22Rv1 (cell line): Measurements from ENCODE around the gene DHDH.
"Not testable (repeated sequence)": the region's sequence is repeated elsewhere in the genome, so short reads cannot be mapped to it uniquely, and the experiment has no call there.

Experiments
- CTCF ChIP-seq: fragments of 450-650 bp; IDR thresholded peaks from 2 replicates; pipeline ENCODE4 v1.5.1; 2017; ENCODE audit warnings: mild to moderate bottlenecking
- ZFX ChIP-seq: fragments of 450-650 bp; IDR thresholded peaks from 2 replicates; pipeline ENCODE4 v1.6.1; 2017; ENCODE audit warnings: antibody characterized with exemption, borderline replicate concordance

DNA sequence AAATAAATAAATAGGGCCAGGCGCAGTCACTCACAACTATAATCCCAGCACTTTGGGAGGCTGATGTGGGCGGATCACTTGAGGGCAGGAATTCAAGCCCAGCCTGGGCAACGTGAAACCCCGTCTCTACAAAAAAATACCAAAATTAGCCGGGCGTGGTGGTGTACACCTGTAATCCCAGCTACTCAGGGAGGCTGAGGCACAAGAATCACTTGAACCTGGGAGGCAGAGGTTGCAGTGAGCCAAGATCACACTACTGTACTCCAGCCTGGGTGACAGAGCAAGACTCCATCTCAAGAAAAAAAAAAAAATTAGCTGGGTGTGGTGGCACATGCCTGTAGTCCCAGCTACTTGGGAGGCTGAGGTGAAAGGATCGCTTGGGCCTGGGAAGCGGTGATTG is 7.6 kb upstream of the DHDH start:
- TF ChIP-seq CTCF, ZFX: not testable (repeated sequence)
